ENCODE results near the gene PGRMC2. TPM values are rescaled to one million over a fixed set of nuclear protein-coding genes. Genes with fewer than 3 reads are reported as not detected.

The PGRMC2 gene
- total and polyA plus RNA-seq, 2 donors (not counting 1 experiment from before 2014, with no cell fraction given), result 4.7 to 30.7 TPM

DNA sequence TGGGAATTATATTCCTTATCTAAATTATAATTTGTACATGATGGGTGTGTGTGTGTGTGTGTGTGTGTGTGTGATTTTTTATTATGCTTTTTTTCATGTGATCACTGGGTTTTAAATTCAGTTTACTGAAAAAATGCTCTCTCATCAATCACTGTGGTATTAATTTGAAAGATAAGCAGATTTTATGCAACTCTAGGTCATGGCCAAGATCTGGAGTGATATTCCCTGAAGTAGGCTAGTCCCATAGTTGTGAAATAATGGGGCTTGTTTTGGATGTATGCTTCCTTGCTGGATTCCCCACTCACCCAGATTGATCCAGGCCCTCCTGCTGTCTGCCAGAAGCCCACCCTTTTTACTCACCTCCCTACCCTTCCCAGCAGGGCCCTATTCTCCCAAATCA is 22.0 kb upstream of the PGRMC2 start:
- H3K9me3 ChIP-seq (ENCODE audit: control extremely low read depth in 1 of 3, control insufficient read depth in 2 of 3, insufficient read depth in 1 of 3, low read length in 2 of 3), result no peaks in the 10 kb centered on the region
- intact Hi-C loops (cut with micrococcal nuclease), result no loop called here
- H3K9ac ChIP-seq (ENCODE audit: low read length), result no peak overlapping the region
- Mint-ChIP-seq H3K27me3 (no peaks in the 10 kb centered on the region), H3K9me3 (ENCODE audit: insufficient read depth) (no peaks in the 10 kb centered on the region), H3K4me1 (no peaks in the 10 kb centered on the region), H3K4me3 (no peak overlapping the region), H3K27ac (no peak overlapping the region)
- TF ChIP-seq EZH2 (IDR thresholded peaks at IDR 0.05; ENCODE audit: borderline replicate concordance, insufficient read depth, low read depth, low read length, poor library complexity, severe bottlenecking) (no peak), CTCF (IDR thresholded peaks at IDR 0.05) (no peak)
- no peak overlapping the region for H3K4me3 ChIP-seq (ENCODE audit: control extremely low read depth in 1 of 5, extremely low read depth in 1 of 5, insufficient read depth in 1 of 5, low read depth in 2 of 5, low read length in 4 of 5)
- DNase-seq (no peak), ATAC-seq (ENCODE audit: low read depth) (no peak)
- no peaks in the 10 kb centered on the region for H4K20me1 ChIP-seq (ENCODE audit: control insufficient read depth, insufficient read depth, low read length, poor library complexity, severe bottlenecking)
- no peaks in the 10 kb centered on the region for H3K4me1 ChIP-seq (ENCODE audit: control insufficient read depth in 2 of 2, insufficient read depth in 2 of 2, low read length in 2 of 2)
- no peak overlapping the region for H3K4me2 ChIP-seq (replicated peaks; ENCODE audit: low read depth, low read length, poor library complexity, severe bottlenecking)
- H3K27ac ChIP-seq (ENCODE audit: low read length in 2 of 2), result no peak overlapping the region
- CTCF ChIA-PET, result no interaction called here
- H3K79me2 ChIP-seq (ENCODE audit: control insufficient read depth, insufficient read depth, low read length), result no peaks in the 10 kb centered on the region
- no peaks in the 10 kb centered on the region for H3K27me3 ChIP-seq (replicated peaks in 1 of 4; ENCODE audit: control extremely low read depth in 1 of 4, control insufficient read depth in 3 of 4, insufficient read depth in 4 of 4, low read length in 3 of 4)
- peaks cover 0 to 3% of the 10 kb centered on the region in 2 experiments for H3K36me3 ChIP-seq (replicated peaks in 1 of 2; ENCODE audit: control extremely low read depth in 1 of 2, control insufficient read depth in 1 of 2, extremely low read depth in 1 of 2, insufficient read depth in 2 of 2, low read length in 1 of 2)
- no peak overlapping the region for H2AFZ ChIP-seq (ENCODE audit: insufficient read depth, low read depth, low read length, poor library complexity, severe bottlenecking)
- POLR2A ChIA-PET, result no interaction called here

- no peak overlapping the region for H3K4me3 ChIP-seq (ENCODE audit: control extremely low read depth in 1 of 5, extremely low read depth in 1 of 5, insufficient read depth in 1 of 5, low read depth in 2 of 5, low read length in 4 of 5)
- Mint-ChIP-seq H3K4me3 (no peak overlapping the region), H3K9me3 (ENCODE audit: insufficient read depth) (no peaks in the 10 kb centered on the region), H3K4me1 (no peaks in the 10 kb centered on the region), H3K27ac (no peak overlapping the region), H3K27me3 (no peaks in the 10 kb centered on the region)
- peaks cover 0 to 3% of the 10 kb centered on the region in 2 experiments for H3K36me3 ChIP-seq (replicated peaks in 1 of 2; ENCODE audit: control extremely low read depth in 1 of 2, control insufficient read depth in 1 of 2, extremely low read depth in 1 of 2, insufficient read depth in 2 of 2, low read length in 1 of 2)
- ATAC-seq (ENCODE audit: low read depth), result no peak
- no peak overlapping the region for H3K27ac ChIP-seq (ENCODE audit: low read length in 2 of 2)
- DNase-seq, result no peak
- H3K9ac ChIP-seq (ENCODE audit: low read length), result no peak overlapping the region
- POLR2A ChIA-PET, result no interaction called here
- no peaks in the 10 kb centered on the region for H3K27me3 ChIP-seq (replicated peaks in 1 of 4; ENCODE audit: control extremely low read depth in 1 of 4, control insufficient read depth in 3 of 4, insufficient read depth in 4 of 4, low read length in 3 of 4)
- no peaks in the 10 kb centered on the region for H3K4me1 ChIP-seq (ENCODE audit: control insufficient read depth in 2 of 2, insufficient read depth in 2 of 2, low read length in 2 of 2)
- no peaks in the 10 kb centered on the region for H4K20me1 ChIP-seq (ENCODE audit: control insufficient read depth, insufficient read depth, low read length, poor library complexity, severe bottlenecking)
- no CpG with 5 or more reads among the region's 2 CpGs for WGBS (ENCODE audit: insufficient coverage)
- no peaks in the 10 kb centered on the region for H3K9me3 ChIP-seq (ENCODE audit: control extremely low read depth in 1 of 3, control insufficient read depth in 2 of 3, insufficient read depth in 1 of 3, low read length in 2 of 3)
- no peak overlapping the region for H3K4me2 ChIP-seq (replicated peaks; ENCODE audit: low read depth, low read length, poor library complexity, severe bottlenecking)
- H2AFZ ChIP-seq (ENCODE audit: insufficient read depth, low read depth, low read length, poor library complexity, severe bottlenecking), result no peak overlapping the region
- intact Hi-C loops (cut with micrococcal nuclease), result no loop called here
- H3K79me2 ChIP-seq (ENCODE audit: control insufficient read depth, insufficient read depth, low read length), result no peaks in the 10 kb centered on the region
- CTCF ChIA-PET, result no interaction called here
- TF ChIP-seq CTCF (IDR thresholded peaks at IDR 0.05) (no peak), EZH2 (IDR thresholded peaks at IDR 0.05; ENCODE audit: borderline replicate concordance, insufficient read depth, low read depth, low read length, poor library complexity, severe bottlenecking) (no peak)
Observed at GRCh38 chr4:128308986-128309385, 21.4 kb upstream of the PGRMC2 start.

Data from B cell (primary cell).